GM18868 (cell line): Measurements from ENCODE around the gene TK2.

Experiments
- ATAC-seq: cut with Tn5 transposase; IDR thresholded peaks from one replicate; pipeline ENCODE4 v1.9.1; 2021; ENCODE audit warnings: mild to moderate bottlenecking, moderate library complexity; ENCODE audit not compliant: unreplicated experiment

The TK2 gene

GRCh38 chr16:66486199-66486772, 63.6 kb downstream of the TK2 start:
- ATAC-seq: no peak

GRCh38 chr16:66485376-66485775, 64.5 kb downstream of the TK2 start:
- no peak for ATAC-seq

GRCh38 chr16:66484453-66485213, 65.3 kb downstream of the TK2 start:
- no peak for ATAC-seq

- peak; percentile 79 for ATAC-seq
Observed at GRCh38 chr16:66483689-66484452, 66.1 kb downstream of the TK2 start.

- ATAC-seq: no peak
Observed at GRCh38 chr16:66481943-66482390, 68.0 kb downstream of the TK2 start.

- no peak for ATAC-seq
Observed at GRCh38 chr16:66481081-66481942, 68.6 kb downstream of the TK2 start.

- no peak for ATAC-seq
Observed at GRCh38 chr16:66480265-66481080, 69.4 kb downstream of the TK2 start.

- no peak for ATAC-seq
Observed at GRCh38 chr16:66479661-66480264, 70.2 kb downstream of the TK2 start.

GRCh38 chr16:66478733-66479511, 71.0 kb downstream of the TK2 start:
- ATAC-seq: peak; percentile 61

GRCh38 chr16:66477028-66477515, 72.8 kb downstream of the TK2 start:
- no peak for ATAC-seq

GRCh38 chr16:66476328-66477027, 73.4 kb downstream of the TK2 start:
- peak; percentile 46 for ATAC-seq

GRCh38 chr16:66475232-66475631, 74.7 kb downstream of the TK2 start:
- ATAC-seq: no peak

GRCh38 chr16:66474750-66475199, 75.1 kb downstream of the TK2 start:
- ATAC-seq: peak; percentile 93

- ATAC-seq: no peak
Observed at GRCh38 chr16:66473654-66474519, 76.0 kb downstream of the TK2 start.

- no peak for ATAC-seq
Observed at GRCh38 chr16:66473051-66473571, 76.8 kb downstream of the TK2 start.

- no peak for ATAC-seq
Observed at GRCh38 chr16:66471716-66472393, 78.1 kb downstream of the TK2 start.
